SH-SY5Y (cell line): ENCODE data around the gene E2F1.

ENCODE experiments used
- GATA2 ChIP-seq: IDR thresholded peaks from 2 replicates; pipeline ENCODE4 v1.6.1; 2011; ENCODE audit warnings: mild to moderate bottlenecking, low read depth, low read length
- GATA3 ChIP-seq: IDR thresholded peaks from 2 replicates; pipeline ENCODE4 v1.6.1; 2011; ENCODE audit warnings: low read depth, mild to moderate bottlenecking, low read length, moderate library complexity

The E2F1 gene

GRCh38 chr20:33653218-33653899 lies 32.8 kb downstream of the E2F1 start:
- no peak for TF ChIP-seq GATA2
- no peak for TF ChIP-seq GATA3

GRCh38 chr20:33651562-33652048 lies 34.6 kb downstream of the E2F1 start:
- no peak for TF ChIP-seq GATA3
- TF ChIP-seq GATA2, result no peak

GRCh38 chr20:33650753-33651561 lies 35.2 kb downstream of the E2F1 start:
- TF ChIP-seq GATA3 (no peak), GATA2 (no peak)

GRCh38 chr20:33650111-33650752 lies 36.0 kb downstream of the E2F1 start:
- TF ChIP-seq GATA3 (no peak), GATA2 (no peak)

GRCh38 chr20:33649201-33649681 lies 36.9 kb downstream of the E2F1 start:
- TF ChIP-seq GATA3 (no peak), GATA2 (no peak)

GRCh38 chr20:33648396-33649004 lies 37.7 kb downstream of the E2F1 start:
- TF ChIP-seq GATA3, result no peak
- TF ChIP-seq GATA2, result no peak

GRCh38 chr20:33647603-33648395 lies 38.4 kb downstream of the E2F1 start:
- no peak for TF ChIP-seq GATA3
- TF ChIP-seq GATA2, result no peak

GRCh38 chr20:33646191-33646590 lies 40.0 kb downstream of the E2F1 start:
- TF ChIP-seq GATA2 (no peak), GATA3 (no peak)

- no peak for TF ChIP-seq GATA2
- no peak for TF ChIP-seq GATA3
Measured at GRCh38 chr20:33645396-33645795, 40.8 kb downstream of the E2F1 start.

- TF ChIP-seq GATA3, result no peak
- TF ChIP-seq GATA2, result no peak
Measured at GRCh38 chr20:33645072-33645358, 41.2 kb downstream of the E2F1 start.

GRCh38 chr20:33644313-33645071 lies 41.7 kb downstream of the E2F1 start:
- TF ChIP-seq GATA3 (no peak), GATA2 (no peak)

- TF ChIP-seq GATA2, result no peak
Measured at GRCh38 chr20:33640287-33640686, 45.9 kb downstream of the E2F1 start.

GRCh38 chr20:33636776-33637175 lies 49.4 kb downstream of the E2F1 start:
- TF ChIP-seq GATA3 (no peak), GATA2 (no peak)

GRCh38 chr20:33635341-33635740 lies 50.8 kb downstream of the E2F1 start:
- no peak for TF ChIP-seq GATA3
- TF ChIP-seq GATA2, result no peak

GRCh38 chr20:33630507-33630906 lies 55.7 kb downstream of the E2F1 start:
- TF ChIP-seq GATA2 (no peak), GATA3 (no peak)
